Liver (tissue), 9 donors: Measurements from ENCODE around the gene DDR2. TPM values are rescaled to one million over a fixed set of nuclear protein-coding genes. Genes with fewer than 3 reads are reported as not detected.

Source experiments
- DNase-seq: peaks from one replicate; pipeline ENCODE4 v3.0.0-alpha.2; 2017; ENCODE audit warnings: low spot score
- H3K27ac ChIP-seq, 2 donors: one replicate each; pipeline ENCODE4 v1.7.0; 2013; ENCODE audit warnings: inconsistent platforms in 2 of 2, low read length in 2 of 2, control low read depth in 1 of 2, low read depth in 1 of 2, mild to moderate bottlenecking in 1 of 2
- H3K27me3 ChIP-seq, 4 donors: one replicate each; pipeline versions ENCODE4 v1.6.1 to v1.7.0; 2013; ENCODE audit warnings: low read length in 3 of 4, inconsistent platforms in 1 of 4, mild to moderate bottlenecking in 1 of 4, moderate library complexity in 1 of 4; ENCODE audit not compliant: control insufficient read depth in 4 of 4, insufficient read depth in 4 of 4
- H3K36me3 ChIP-seq, 4 donors: one replicate each; pipeline versions ENCODE4 v1.6.1 to v1.7.0; 2013; ENCODE audit warnings: low read length in 3 of 4, mild to moderate bottlenecking in 3 of 4, low read depth in 1 of 4, moderate library complexity in 1 of 4; ENCODE audit not compliant: control insufficient read depth in 4 of 4, insufficient read depth in 3 of 4
- H3K4me1 ChIP-seq, 4 donors: one replicate each; pipeline versions ENCODE4 v1.6.1 to v1.7.0; 2013; ENCODE audit warnings: low read length in 3 of 4, mild to moderate bottlenecking in 3 of 4, moderate library complexity in 1 of 4; ENCODE audit not compliant: control insufficient read depth in 4 of 4, insufficient read depth in 4 of 4
- H3K4me3 ChIP-seq, 3 donors: one replicate each; pipeline versions ENCODE4 v1.6.1 to v1.7.0; 2013; ENCODE audit warnings: low read length in 3 of 3, control low read depth in 1 of 3, low read depth in 1 of 3, mild to moderate bottlenecking in 1 of 3
- H3K9ac ChIP-seq, 2 donors: one replicate each; pipeline ENCODE4 v1.7.0; 2013; ENCODE audit warnings: low read length in 2 of 2, mild to moderate bottlenecking in 2 of 2, moderate library complexity in 2 of 2, control low read depth in 1 of 2, low read depth in 1 of 2
- H3K9me3 ChIP-seq, 4 donors: one replicate each; pipeline versions ENCODE4 v1.6.1 to v1.7.0; 2013; ENCODE audit warnings: low read length in 3 of 4; ENCODE audit not compliant: control insufficient read depth in 4 of 4
- CTCF ChIP-seq: fragments of 150-350 bp; IDR thresholded peaks from 2 replicates; pipeline ENCODE4 v1.5.1; 2017; ENCODE audit warnings: improper control_type of control experiment, low read depth, low read length; ENCODE audit not compliant: missing input control
- EGR1 ChIP-seq, 2 donors: IDR thresholded peaks; 2 replicates each; pipeline ENCODE4 v1.6.1; 2016 to 2018; ENCODE audit warnings: antibody characterized with exemption in 2 of 2, low read depth in 2 of 2
- FOXA1 ChIP-seq: IDR thresholded peaks from 2 replicates; pipeline ENCODE4 v1.6.1; 2016; ENCODE audit warnings: antibody characterized with exemption
- FOXA2 ChIP-seq: IDR thresholded peaks from 2 replicates; pipeline ENCODE4 v1.6.1; 2016; ENCODE audit warnings: antibody characterized with exemption
- GABPA ChIP-seq, 2 donors: IDR thresholded peaks in 1 of 2; conservative IDR thresholded peaks in 1 of 2; 2 replicates each; pipeline ENCODE4 v1.6.1; 2016; ENCODE audit warnings: antibody characterized with exemption in 2 of 2, mild to moderate bottlenecking in 1 of 2, moderate library complexity in 1 of 2
- HNF4A ChIP-seq, 2 donors: conservative IDR thresholded peaks; 2 replicates each; pipeline ENCODE4 v1.6.1; 2016; ENCODE audit warnings: antibody characterized with exemption in 2 of 2, mild to moderate bottlenecking in 2 of 2
- HNF4G ChIP-seq: IDR thresholded peaks from 2 replicates; pipeline ENCODE4 v1.6.1; 2016; ENCODE audit warnings: antibody characterized with exemption
- JUND ChIP-seq, 2 donors: IDR thresholded peaks; 2 replicates each; pipeline ENCODE4 v1.6.1; 2016; ENCODE audit warnings: antibody characterized with exemption in 2 of 2
- MAX ChIP-seq: IDR thresholded peaks from 2 replicates; pipeline ENCODE4 v1.6.1; 2016; ENCODE audit warnings: antibody characterized with exemption
- NR2F2 ChIP-seq: IDR thresholded peaks from 2 replicates; pipeline ENCODE4 v1.6.1; 2016; ENCODE audit warnings: antibody characterized with exemption
- RAD21 ChIP-seq, 2 donors: IDR thresholded peaks; 2 replicates each; pipeline ENCODE4 v1.6.1; 2016; ENCODE audit warnings: antibody characterized with exemption in 2 of 2, mild to moderate bottlenecking in 2 of 2
- RXRA ChIP-seq, 2 donors: IDR thresholded peaks; 2 replicates each; pipeline ENCODE4 v1.6.1; 2017 to 2018; ENCODE audit warnings: antibody characterized with exemption in 2 of 2, mild to moderate bottlenecking in 1 of 2
- SP1 ChIP-seq: IDR thresholded peaks from 2 replicates; pipeline ENCODE4 v1.6.1; 2018; ENCODE audit warnings: antibody characterized with exemption, mild to moderate bottlenecking
- TAF1 ChIP-seq: conservative IDR thresholded peaks from 2 replicates; pipeline ENCODE4 v1.6.1; 2016; ENCODE audit warnings: antibody characterized with exemption, mild to moderate bottlenecking
- YY1 ChIP-seq: IDR thresholded peaks from 2 replicates; pipeline ENCODE4 v1.6.1; 2016; ENCODE audit warnings: antibody characterized with exemption, mild to moderate bottlenecking
- WGBS: extraction: QIAGEN DNeasy Blood & Tissue Kit; methylation state at CpG from one replicate; pipeline ENCODE4 v1.1.7; 2013; 5-methylcytosine and 5-hydroxymethylcytosine counted together
- polyA plus RNA-seq, 2 donors: library from polyadenylated mRNA; stranded (reverse) in 1 of 2; unstranded in 1 of 2; fragments of 200-250 nt in 1 of 2; fragments of >200 nt in 1 of 2; fragmentation: Nextera tagmentation in 1 of 2; extraction: Ambion mirVana in 1 of 2; gene quantifications; one replicate each; pipeline versions ENCODE4 v1.2.1 to v1.2.3, GENCODE V29; 2013 to 2015
- total RNA-seq, 2 donors: library from RNA; depleted of rRNA; stranded (reverse); fragments of >200 nt; gene quantifications; one replicate each; pipeline ENCODE4 v1.2.3, GENCODE V29; 2014
- TF ChIP-seq, protein P1 (sequence below): IDR thresholded peaks from 2 replicates; pipeline ENCODE4 v1.6.1; 2016; ENCODE audit warnings: antibody characterized with exemption
- TF ChIP-seq, protein P2 (sequence below): IDR thresholded peaks from 2 replicates; pipeline ENCODE4 v1.6.1; 2016; ENCODE audit warnings: antibody characterized with exemption
- TF ChIP-seq, protein P3 (sequence below): IDR thresholded peaks from 2 replicates; pipeline ENCODE4 v1.6.1; 2016; ENCODE audit warnings: antibody characterized with exemption, mild to moderate bottlenecking
- donor health status: healthy.
- donor health status: healthy.
- donor health status: healthy.
- donor health status: healthy.
- donor health status: healthy.

DDR2 gene
- total and polyA plus RNA-seq, 4 donors: 1.2 to 6.4 (median 2.1) TPM

- DNase-seq: no peak
- Histone ChIP-seq H3K27me3 (no peaks in the 10 kb centered on the region), H3K27ac (peak overlapping the region; percentile 28 to 29), H3K9me3 (no peaks in the 10 kb centered on the region), H3K4me3 (no peak overlapping the region), H3K4me1 (peaks cover 0 to 8% (median 5%) of the 10 kb centered on the region in 4 donors), H3K9ac (no peak overlapping the region), H3K36me3 (no peaks in the 10 kb centered on the region)
- no peak for TF ChIP-seq TAF1
- no peak for TF ChIP-seq FOXA1
- TF ChIP-seq HNF4A (conservative IDR thresholded peaks at IDR 0.05): no peak
- TF ChIP-seq YY1: no peak
- TF ChIP-seq FOXA2: no peak
- TF ChIP-seq, protein P1, sequence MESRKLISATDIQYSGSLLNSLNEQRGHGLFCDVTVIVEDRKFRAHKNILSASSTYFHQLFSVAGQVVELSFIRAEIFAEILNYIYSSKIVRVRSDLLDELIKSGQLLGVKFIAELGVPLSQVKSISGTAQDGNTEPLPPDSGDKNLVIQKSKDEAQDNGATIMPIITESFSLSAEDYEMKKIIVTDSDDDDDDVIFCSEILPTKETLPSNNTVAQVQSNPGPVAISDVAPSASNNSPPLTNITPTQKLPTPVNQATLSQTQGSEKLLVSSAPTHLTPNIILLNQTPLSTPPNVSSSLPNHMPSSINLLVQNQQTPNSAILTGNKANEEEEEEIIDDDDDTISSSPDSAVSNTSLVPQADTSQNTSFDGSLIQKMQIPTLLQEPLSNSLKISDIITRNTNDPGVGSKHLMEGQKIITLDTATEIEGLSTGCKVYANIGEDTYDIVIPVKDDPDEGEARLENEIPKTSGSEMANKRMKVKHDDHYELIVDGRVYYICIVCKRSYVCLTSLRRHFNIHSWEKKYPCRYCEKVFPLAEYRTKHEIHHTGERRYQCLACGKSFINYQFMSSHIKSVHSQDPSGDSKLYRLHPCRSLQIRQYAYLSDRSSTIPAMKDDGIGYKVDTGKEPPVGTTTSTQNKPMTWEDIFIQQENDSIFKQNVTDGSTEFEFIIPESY: no peak
- 67% methylated on average over 1 of the region's 1 CpG for WGBS
These were observed 77.6 kb downstream of the DDR2 start for GRCh38 chr1:162709870-162710269.

GRCh38 chr1:162710345-162710744, 78.1 kb downstream of the DDR2 start:
- Histone ChIP-seq H3K9ac (no peak overlapping the region), H3K27ac (peak overlapping the region; percentile 28 to 29), H3K4me1 (peaks cover 0 to 3% (median under 1%) of the 10 kb centered on the region in 4 donors), H3K9me3 (no peaks in the 10 kb centered on the region), H3K27me3 (no peaks in the 10 kb centered on the region), H3K36me3 (no peaks in the 10 kb centered on the region), H3K4me3 (no peak overlapping the region)
- TF ChIP-seq MAX (no peak), FOXA2 (no peak), CTCF (no peak), JUND (IDR thresholded peaks at IDR 0.05) (no peak), FOXA1 (no peak), SP1 (no peak), EGR1 (IDR thresholded peaks at IDR 0.05; ENCODE audit: low read depth in 2 of 2) (no peak), GABPA (IDR thresholded peaks at IDR 0.05 in 1 of 2, conservative IDR thresholded peaks at IDR 0.05 in 1 of 2) (no peak), RAD21 (IDR thresholded peaks at IDR 0.05) (no peak), HNF4G (no peak), HNF4A (conservative IDR thresholded peaks at IDR 0.05) (no peak), RXRA (IDR thresholded peaks at IDR 0.05) (no peak), YY1 (no peak), TAF1 (no peak), NR2F2 (no peak)
- TF ChIP-seq, protein P2, sequence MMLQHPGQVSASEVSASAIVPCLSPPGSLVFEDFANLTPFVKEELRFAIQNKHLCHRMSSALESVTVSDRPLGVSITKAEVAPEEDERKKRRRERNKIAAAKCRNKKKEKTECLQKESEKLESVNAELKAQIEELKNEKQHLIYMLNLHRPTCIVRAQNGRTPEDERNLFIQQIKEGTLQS: no peak
- TF ChIP-seq, protein P1: no peak
- TF ChIP-seq, protein P3, sequence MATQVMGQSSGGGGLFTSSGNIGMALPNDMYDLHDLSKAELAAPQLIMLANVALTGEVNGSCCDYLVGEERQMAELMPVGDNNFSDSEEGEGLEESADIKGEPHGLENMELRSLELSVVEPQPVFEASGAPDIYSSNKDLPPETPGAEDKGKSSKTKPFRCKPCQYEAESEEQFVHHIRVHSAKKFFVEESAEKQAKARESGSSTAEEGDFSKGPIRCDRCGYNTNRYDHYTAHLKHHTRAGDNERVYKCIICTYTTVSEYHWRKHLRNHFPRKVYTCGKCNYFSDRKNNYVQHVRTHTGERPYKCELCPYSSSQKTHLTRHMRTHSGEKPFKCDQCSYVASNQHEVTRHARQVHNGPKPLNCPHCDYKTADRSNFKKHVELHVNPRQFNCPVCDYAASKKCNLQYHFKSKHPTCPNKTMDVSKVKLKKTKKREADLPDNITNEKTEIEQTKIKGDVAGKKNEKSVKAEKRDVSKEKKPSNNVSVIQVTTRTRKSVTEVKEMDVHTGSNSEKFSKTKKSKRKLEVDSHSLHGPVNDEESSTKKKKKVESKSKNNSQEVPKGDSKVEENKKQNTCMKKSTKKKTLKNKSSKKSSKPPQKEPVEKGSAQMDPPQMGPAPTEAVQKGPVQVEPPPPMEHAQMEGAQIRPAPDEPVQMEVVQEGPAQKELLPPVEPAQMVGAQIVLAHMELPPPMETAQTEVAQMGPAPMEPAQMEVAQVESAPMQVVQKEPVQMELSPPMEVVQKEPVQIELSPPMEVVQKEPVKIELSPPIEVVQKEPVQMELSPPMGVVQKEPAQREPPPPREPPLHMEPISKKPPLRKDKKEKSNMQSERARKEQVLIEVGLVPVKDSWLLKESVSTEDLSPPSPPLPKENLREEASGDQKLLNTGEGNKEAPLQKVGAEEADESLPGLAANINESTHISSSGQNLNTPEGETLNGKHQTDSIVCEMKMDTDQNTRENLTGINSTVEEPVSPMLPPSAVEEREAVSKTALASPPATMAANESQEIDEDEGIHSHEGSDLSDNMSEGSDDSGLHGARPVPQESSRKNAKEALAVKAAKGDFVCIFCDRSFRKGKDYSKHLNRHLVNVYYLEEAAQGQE: no peak
- DNase-seq: no peak
- WGBS: 73% methylated on average over 1 of the region's 1 CpG
